HepG2 (cell line): ENCODE results near the gene RAD23A.

Source experiments
- CTCF ChIP-seq: sonication (generic); formaldehyde crosslinking; IDR thresholded peaks from 2 replicates; pipeline ENCODE4 v1.5.0; 2020; ENCODE audit warnings: mild to moderate bottlenecking, missing genetic modification reagents, moderate library complexity
- FOSL2 ChIP-seq: sonication (generic); formaldehyde crosslinking; IDR thresholded peaks from 2 replicates; pipeline ENCODE4 v1.4.0; 2020; ENCODE audit warnings: missing genetic modification reagents
- POLR2AphosphoS5 ChIP-seq: IDR thresholded peaks from 2 replicates; pipeline ENCODE4 v1.6.1; 2012; ENCODE audit warnings: low read depth, low read length

- TF ChIP-seq CTCF (CRISPR knock-in tag) = no peak
- no peak for TF ChIP-seq POLR2AphosphoS5
- TF ChIP-seq FOSL2 (CRISPR knock-in tag) = no peak
These were observed 29.6 kb downstream of the RAD23A start for GRCh38 chr19:12975221-12975741.
